ENCODE data around the gene BOD1L1. TPM values are rescaled to one million over a fixed set of nuclear protein-coding genes. Genes with fewer than 3 reads are reported as not detected.

The BOD1L1 gene
- total RNA-seq, 1 donor from 2014 or later: 43.0 TPM

DNA sequence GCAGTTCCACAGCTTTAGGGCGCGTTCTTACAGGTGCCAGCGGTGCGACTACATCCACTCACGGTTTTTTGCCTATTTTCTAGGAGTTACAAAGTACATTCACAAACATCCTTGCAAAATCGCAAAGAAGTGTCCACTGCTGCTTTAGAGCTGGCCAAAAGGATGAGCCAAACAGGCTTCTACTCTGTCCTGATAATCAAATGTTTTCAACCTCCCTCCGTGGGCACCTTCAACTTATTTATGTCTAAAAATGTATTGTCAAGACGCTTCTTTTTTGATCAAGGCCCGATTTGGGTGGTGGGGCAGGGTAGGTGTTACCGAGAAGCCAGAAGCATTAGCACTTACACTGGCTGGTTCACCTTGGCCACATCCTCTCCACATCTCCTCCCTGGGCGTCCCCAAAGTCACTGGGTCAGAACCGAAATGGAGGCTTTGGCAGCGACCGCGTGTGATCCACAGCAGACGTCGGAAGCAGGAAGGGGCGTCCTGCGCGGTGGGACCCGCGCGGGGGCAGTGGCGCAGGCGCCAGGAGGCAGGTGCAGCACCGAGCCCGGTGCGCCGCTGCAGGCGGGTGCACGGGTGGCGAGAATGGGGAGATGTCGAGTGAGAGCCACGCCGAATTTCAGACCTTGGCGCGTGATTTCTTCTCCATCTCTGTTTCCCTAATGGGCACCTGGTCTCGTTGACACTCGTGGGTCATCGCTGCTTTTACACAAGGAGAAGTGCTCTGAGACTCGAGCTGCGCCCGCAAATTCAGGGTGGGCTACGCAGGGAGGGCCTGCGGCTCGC, 100.1 kb downstream of the BOD1L1 start:
- intact Hi-C loops (cut with micrococcal nuclease): no loop called here

DNA sequence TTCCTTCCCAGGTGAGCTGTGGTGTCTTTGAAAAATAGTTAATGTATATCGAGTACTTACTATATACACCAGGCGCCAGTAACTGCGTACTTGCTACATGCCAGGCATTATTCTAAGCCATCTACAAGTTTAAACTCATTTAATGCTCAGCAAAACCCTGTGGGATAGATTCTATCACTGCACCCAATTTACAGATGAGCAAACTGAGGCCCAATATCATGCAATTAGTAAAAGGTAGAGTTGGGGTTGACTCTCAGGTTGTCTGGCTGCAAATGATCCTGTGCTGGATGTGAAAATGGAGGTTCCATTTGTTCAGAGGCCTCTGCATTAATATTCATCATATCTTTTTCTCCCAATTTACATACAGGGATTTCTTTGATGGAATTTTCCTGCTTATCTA, 100.9 kb downstream of the BOD1L1 start:
- intact Hi-C loops (cut with micrococcal nuclease): no loop called here

DNA sequence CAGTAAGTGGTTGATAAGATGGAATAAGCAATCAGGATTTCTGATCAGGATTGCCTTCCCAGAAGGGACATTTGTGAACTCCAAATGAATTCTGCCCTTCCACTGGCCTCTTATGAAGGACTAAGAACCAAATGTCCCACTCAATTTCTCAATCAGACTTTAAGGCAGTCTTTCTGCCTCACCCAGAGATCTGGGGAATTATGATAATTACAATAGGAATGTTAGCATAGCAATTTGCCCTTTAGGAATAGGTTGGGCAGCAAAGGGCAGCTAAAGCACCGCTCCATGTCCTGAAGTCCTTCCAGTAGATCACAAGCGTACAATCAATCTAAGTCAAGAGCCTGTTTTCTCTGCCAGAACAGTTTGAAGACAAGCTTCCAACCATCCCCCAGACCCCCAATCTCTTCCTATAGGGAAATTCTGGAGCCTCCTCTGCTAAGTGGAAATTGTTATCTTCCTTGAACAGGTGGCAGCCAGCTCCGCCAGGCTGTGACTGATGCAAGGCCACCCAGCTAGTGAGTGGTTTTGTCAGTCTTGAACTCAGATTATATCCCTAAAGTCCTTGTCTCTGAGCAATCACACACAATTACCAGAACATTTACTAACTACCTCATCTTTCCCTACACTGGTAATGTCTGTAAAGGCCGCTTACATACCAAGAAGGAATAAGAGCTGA, 101.8 kb downstream of the BOD1L1 start:
- intact Hi-C loops (cut with micrococcal nuclease): no loop called here

DNA sequence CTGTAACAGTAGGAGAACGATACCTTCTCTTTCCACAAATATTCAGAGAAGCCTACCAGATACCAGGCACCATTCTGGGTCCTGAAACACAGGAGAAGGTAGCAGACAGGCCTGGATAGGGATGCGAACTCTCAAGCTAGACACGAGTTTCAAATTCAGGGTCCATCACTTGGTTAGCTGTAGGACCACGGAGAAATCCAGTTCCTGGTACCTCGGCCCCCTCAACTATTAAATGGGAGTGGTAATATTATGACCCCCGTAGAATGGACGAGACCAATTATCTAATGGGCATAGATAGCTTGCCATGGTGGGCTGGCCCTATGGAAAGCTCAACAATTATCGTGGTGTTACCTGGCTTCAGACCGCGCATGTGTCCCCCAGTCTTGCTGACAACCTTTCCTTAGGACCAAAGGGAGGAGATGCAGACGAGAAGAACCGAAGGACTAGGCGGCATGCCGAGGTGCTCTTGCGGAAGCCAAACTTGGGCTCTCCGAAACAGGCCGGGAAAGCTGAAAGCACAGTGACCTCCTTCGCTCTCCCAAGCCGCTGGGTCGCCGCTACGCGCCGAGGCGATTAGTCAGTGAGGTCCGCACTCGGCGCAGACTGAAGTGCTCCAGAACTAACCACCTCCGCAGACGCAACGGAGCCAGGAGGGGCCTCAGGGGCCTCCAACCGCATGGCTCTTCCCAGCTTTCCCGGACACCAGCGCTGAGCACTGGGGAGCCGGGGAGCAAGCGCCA, 102.9 kb downstream of the BOD1L1 start:
- intact Hi-C loops (cut with micrococcal nuclease): no loop called here

DNA sequence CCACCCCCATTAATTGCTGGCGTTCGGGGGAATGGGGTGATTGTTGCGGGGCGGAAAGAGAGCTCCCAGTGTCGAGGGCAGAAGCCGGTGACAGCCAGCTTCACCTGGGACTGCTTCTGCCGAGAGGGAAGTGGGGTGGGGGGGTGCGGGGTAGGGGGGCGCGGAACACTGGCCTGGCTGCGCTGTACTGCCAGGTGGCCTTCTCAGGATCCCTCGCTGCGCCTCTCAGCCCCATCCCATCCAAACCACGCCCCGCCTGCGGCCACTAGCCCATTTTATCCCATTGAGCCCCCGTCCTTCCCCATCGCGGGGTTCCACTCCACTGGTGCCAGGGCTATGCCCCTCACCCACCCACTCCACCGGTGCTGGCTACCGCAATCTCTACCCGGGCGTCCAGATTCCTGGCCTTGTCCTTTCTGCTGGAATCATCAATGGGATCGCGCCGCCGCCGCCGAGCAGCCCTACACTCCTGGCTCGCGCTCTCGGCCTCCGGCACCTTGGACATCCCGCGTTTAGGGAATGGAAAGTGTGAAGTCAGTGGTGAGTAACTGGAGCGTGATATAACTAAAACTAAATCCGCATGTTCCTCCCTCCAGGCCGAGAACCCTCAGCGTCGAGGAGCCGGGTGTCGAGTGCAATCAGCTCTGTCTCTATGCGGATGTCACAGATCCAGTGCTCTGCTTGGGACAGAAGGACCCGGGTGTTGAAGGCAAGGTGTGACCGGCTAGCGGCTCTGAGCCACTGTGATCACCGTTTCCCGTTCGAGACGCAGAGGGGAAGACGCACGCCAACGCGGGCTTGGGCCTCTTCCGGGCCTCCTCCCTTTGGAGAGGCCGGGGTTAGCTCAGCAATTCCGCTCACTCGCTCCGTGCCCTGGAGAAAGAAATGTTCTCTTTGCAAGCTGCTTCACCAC, 103.7 kb downstream of the BOD1L1 start:
- intact Hi-C loops (cut with micrococcal nuclease): no loop called here

DNA sequence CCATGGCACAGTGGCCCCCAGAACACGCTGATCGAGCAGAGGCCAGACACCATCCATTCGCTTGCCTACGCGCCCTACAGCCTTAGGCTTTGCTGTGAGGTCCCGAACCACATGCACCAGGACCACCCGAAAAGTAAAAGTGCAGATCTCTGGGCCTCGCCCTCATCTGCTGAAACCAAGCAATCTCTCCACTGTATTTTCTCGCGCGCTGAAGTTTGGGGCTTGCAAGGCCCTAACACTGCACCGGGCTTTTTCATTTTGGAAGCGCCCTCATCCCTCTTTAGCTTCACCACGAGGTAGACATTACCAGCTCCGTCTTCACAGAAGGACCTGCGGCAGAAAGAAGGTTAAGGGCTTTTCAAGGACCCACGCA, 104.4 kb downstream of the BOD1L1 start:
- intact Hi-C loops (cut with micrococcal nuclease): no loop called here

DNA sequence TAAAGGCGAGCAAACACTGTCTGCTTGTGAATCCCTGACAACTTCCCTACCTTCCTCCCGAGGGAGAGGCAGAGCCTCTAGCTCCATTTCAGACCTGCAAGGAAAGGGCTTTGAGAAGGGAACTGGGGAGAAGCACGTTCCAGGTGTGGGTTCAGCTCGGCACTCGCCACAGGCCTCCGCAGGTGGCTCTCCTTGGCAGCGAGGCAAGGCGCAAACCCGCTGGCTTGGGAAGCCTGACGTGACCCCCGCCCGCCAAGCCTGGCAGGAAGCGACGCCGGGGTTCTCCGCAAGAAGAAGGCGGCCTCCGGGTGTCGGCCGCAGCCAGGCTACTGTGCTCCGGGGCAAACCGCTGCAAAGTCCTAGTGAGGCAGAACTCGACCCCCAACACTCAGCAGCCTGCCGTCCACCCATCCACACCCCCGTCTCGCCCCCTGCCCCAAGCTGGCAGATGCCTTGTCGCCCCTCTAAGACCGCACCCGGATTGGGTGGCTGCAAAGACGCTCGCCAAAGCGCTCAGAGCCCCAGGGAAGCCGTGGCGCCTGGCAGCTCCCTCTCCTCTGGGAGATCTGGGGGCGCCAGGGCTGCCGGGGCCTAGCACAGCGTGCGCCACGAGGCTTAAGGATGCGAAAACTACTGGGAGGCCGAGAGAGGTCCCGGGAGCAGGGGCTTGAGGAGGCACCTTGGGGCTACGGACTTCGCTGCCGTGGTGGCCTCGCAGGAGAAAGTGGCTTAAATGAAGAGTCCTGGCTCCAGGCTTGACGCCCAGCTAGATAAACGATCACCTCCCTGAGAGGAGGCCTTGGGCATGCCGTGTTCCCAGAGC, 105.0 kb downstream of the BOD1L1 start:
- intact Hi-C loops (cut with micrococcal nuclease): no loop called here

DNA sequence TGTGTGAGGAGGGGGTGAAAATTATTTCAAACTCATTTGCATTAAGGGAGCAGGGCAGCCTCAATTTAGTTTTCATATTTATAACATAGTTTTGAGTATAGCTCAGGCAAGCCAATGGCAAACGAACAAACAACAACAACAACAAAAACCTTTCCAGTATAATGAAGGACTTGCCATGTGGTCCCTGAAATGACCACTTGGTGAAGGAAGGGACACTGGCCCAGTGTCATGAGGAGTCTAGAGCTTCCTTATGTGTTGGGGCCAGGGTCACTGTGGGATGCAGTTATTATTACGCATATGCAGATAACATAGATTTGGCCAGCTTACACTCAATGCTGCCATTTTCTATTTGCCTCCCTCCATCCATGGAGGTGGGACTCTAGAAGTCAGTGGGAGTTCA, 106.5 kb downstream of the BOD1L1 start:
- intact Hi-C loops (cut with micrococcal nuclease): no loop called here

Other genes with a start within 250 kb of the BOD1L1 start
- gene RAB28, start 143.4 kb downstream of the BOD1L1 start, total RNA-seq: 16.9 and 17.1 TPM in 2 replicates
- not detected in 2 replicates for gene NKX3-2, start 83.2 kb downstream of the BOD1L1 start, total RNA-seq

All from T-helper 1 cell treated with Interleukin-12 subunit alpha and Interleukin-12 subunit beta and Interleukin-4 antibody, amounts not matched to agents 30 ng/mL and 1 ng/mL, for 36 hours (primary cell).